Activated T-cell treated with anti-CD3 and anti-CD28 coated beads for 24 hours (primary cell): ENCODE data around the gene C16orf46.

Experiments used
- DNase-seq: peaks from one replicate; pipeline ENCODE4 v3.0.0-alpha.2; 2020; ENCODE audit warnings: low read depth

Gene C16orf46

GRCh38 chr16:81012974-81013373, 64.1 kb downstream of the C16orf46 start:
- no peak for DNase-seq
